HFFc6 (cell line): ENCODE measurements around the gene UBR4. TPM values are rescaled to one million over a fixed set of nuclear protein-coding genes. Genes with fewer than 3 reads are reported as not detected.

Experiments used
- DNase-seq: peaks from one replicate; pipeline ENCODE4 v3.0.0-alpha.2; 2018
- H3K27ac Mint-ChIP-seq: 2 replicates; pipeline ENCODE4 v1.8.0; 2020; ENCODE audit warnings: mild to moderate bottlenecking, mixed read lengths
- H3K27me3 Mint-ChIP-seq: 2 replicates; pipeline ENCODE4 v1.8.0; 2021; ENCODE audit warnings: mild to moderate bottlenecking, moderate library complexity, mixed read lengths; ENCODE audit not compliant: insufficient read depth
- H3K36me3 Mint-ChIP-seq: 2 replicates; pipeline ENCODE4 v1.8.0; 2021; ENCODE audit warnings: low read depth, mixed read lengths
- H3K4me1 Mint-ChIP-seq: 2 replicates; pipeline ENCODE4 v1.8.0; 2020; ENCODE audit warnings: low read depth, mixed read lengths
- H3K4me3 Mint-ChIP-seq: 2 replicates; pipeline ENCODE4 v1.8.0; 2020; ENCODE audit warnings: mild to moderate bottlenecking, moderate library complexity, mixed read lengths
- H3K9me3 Mint-ChIP-seq: 2 replicates; pipeline ENCODE4 v1.8.0; 2020; ENCODE audit warnings: mild to moderate bottlenecking, mixed read lengths
- CTCF ChIP-seq: fragments of 200-600 bp; sonication (generic); IDR thresholded peaks from 2 replicates; pipeline ENCODE4 v1.5.0; 2021; ENCODE audit warnings: antibody characterized with exemption, mild to moderate bottlenecking
- total RNA-seq, 6 experiments: library from RNA; stranded (reverse); fragmentation: NEBNext Ultra II Directional; extraction: Animal tissue kit (Norgen Biotek cat#: 25700); gene quantifications; 2 replicates in 1 of 6; 3 replicates in 5 of 6; pipeline ENCODE4 v1.2.3, GENCODE V29; 2021

UBR4 gene
- total RNA-seq, 6 experiments from 2014 or later: 74.2 to 116 (median 88.6) TPM

GRCh38 chr1:19066248-19066873 lies 143.7 kb downstream of the UBR4 start:
- peaks cover 5% of the 10 kb centered on the region; the same call in 1 of the 2 replicates for H3K4me1 Mint-ChIP-seq
- H3K27me3 Mint-ChIP-seq: peaks cover 21% of the 10 kb centered on the region
- no peak overlapping the region for H3K4me3 Mint-ChIP-seq
- peaks cover 2% of the 10 kb centered on the region for H3K9me3 Mint-ChIP-seq
- H3K36me3 Mint-ChIP-seq: peaks cover 3% of the 10 kb centered on the region
- TF ChIP-seq CTCF: no peak
- DNase-seq: no peak
- no peak overlapping the region for H3K27ac Mint-ChIP-seq

GRCh38 chr1:19065526-19066247 lies 144.4 kb downstream of the UBR4 start:
- Mint-ChIP-seq H3K4me3 (no peak overlapping the region), H3K9me3 (peaks cover 8% of the 10 kb centered on the region), H3K36me3 (peaks cover 7% of the 10 kb centered on the region), H3K4me1 (peaks cover 5% of the 10 kb centered on the region; the same call in 1 of the 2 replicates), H3K27me3 (peaks cover 17% of the 10 kb centered on the region), H3K27ac (no peak overlapping the region)
- DNase-seq: no peak
- no peak for TF ChIP-seq CTCF

GRCh38 chr1:19064906-19065450 lies 145.1 kb downstream of the UBR4 start:
- TF ChIP-seq CTCF: no peak
- Mint-ChIP-seq H3K4me3 (no peak overlapping the region), H3K27me3 (peaks cover 14% of the 10 kb centered on the region), H3K4me1 (peaks cover 5% of the 10 kb centered on the region; the same call in 1 of the 2 replicates), H3K36me3 (peaks cover 7% of the 10 kb centered on the region), H3K27ac (no peak overlapping the region), H3K9me3 (peaks cover 8% of the 10 kb centered on the region)
- DNase-seq: no peak

- 0 out of 2 replicates have a peak, but pooled peaks cover 5% of the 10 kb centered on the region for H3K4me1 Mint-ChIP-seq
- peaks cover 7% of the 10 kb centered on the region for H3K36me3 Mint-ChIP-seq
- H3K27ac Mint-ChIP-seq: no peak overlapping the region
- no peak for DNase-seq
- peaks cover 8% of the 10 kb centered on the region for H3K9me3 Mint-ChIP-seq
- no peak overlapping the region for H3K4me3 Mint-ChIP-seq
- H3K27me3 Mint-ChIP-seq: peaks cover 9% of the 10 kb centered on the region
- no peak for TF ChIP-seq CTCF
Observed at GRCh38 chr1:19063122-19063521, 146.9 kb downstream of the UBR4 start.

DNA sequence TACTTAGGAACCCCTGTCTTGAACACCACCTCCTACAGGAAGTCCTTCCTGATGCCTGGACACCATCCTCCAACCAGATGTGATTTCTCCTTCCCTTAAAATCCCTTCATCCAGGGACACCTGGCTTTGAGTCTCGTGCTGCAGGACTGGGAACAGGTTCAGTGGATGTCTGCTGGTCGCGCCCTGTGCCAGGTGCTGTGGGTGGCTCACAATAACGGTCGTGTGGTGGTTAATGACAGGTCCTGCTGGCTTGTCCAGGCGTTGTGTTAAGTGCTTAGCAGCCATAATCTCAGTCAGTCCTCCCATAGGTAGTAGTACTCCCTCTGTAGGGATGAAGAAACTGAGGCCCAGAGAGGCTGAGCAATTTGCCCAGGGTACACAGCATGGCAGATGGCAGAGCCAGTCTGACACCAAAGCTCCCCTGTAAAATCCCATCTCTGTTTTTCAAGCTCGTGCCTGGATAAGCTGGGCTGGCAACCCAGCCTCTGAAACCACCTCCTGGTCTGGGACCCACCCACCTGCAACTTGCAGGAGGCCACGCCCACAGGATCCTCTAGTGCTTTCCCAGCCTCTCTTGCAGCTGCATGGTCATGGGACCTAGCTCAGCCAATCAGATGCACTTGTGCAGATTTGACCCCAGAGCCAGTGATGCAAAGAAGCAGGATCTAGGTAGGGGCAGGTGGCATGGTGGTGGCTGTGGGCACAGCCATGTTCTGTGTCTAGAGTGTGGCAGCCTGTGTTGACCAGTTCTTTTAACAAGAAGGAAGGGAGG lies 147.6 kb downstream of the UBR4 start:
- peaks cover 7% of the 10 kb centered on the region for H3K36me3 Mint-ChIP-seq

More for the DNA sequence above, 147.6 kb downstream of the UBR4 start:
- H3K4me1 Mint-ChIP-seq: 0 out of 2 replicates have a peak, but pooled peaks cover 5% of the 10 kb centered on the region
- H3K4me3 Mint-ChIP-seq: no peak overlapping the region
- DNase-seq: no peak
- H3K9me3 Mint-ChIP-seq: peaks cover 8% of the 10 kb centered on the region
- no peak overlapping the region for H3K27ac Mint-ChIP-seq
- H3K27me3 Mint-ChIP-seq: peaks cover 4% of the 10 kb centered on the region
- TF ChIP-seq CTCF: no peak
